SK-N-SH (cell line): ENCODE data around the gene MYO15B. TPM values are rescaled to one million over a fixed set of nuclear protein-coding genes. Genes with fewer than 3 reads are reported as not detected.

Source experiments
- CTCF ChIA-PET: fragments of 300-600, 350-600 bp; formaldehyde crosslinking; extraction: SDS; loops from one replicate; lab custom pipeline; 2021; lab: Yijun Ruan, JAX
- POLR2A ChIA-PET: fragments of 350-600 bp; sonication (Branson Sonifier 250); formaldehyde crosslinking; extraction: SDS; loops from one replicate; lab custom pipeline; 2020; ENCODE audit warnings: antibody characterized with exemption, inconsistent platforms; lab: Yijun Ruan, JAX
- DNase-seq: peaks from one replicate; pipeline ENCODE4 v3.0.0; 2012
- H2AFZ ChIP-seq: fragments of 200-600 bp; sonication (generic); 2 replicates; pipeline ENCODE4 v1.8.1; 2016; ENCODE audit warnings: antibody characterized with exemption, mild to moderate bottlenecking, low read depth
- H3F3A ChIP-seq: fragments of 200-600 bp; sonication (generic); replicated peaks from 2 replicates; pipeline ENCODE3; 2016; ENCODE audit warnings: antibody characterized with exemption, mild to moderate bottlenecking; ENCODE audit not compliant: insufficient read depth
- H3K27ac ChIP-seq, 2 experiments: fragments of 200-500 bp in 1 of 2; fragments of 200-600 bp in 1 of 2; sonication (Bioruptor generic) in 1 of 2; sonication (generic), shearing (Covaris generic) in 1 of 2; 2 replicates each; pipeline versions ENCODE4 v1.5.1 to v1.6.1; 2014 to 2016; ENCODE audit warnings: low read depth in 2 of 2, inconsistent platforms in 1 of 2, low read length in 1 of 2, mild to moderate bottlenecking in 1 of 2, mixed read lengths in 1 of 2
- H3K27me3 ChIP-seq: fragments of 200-600 bp; sonication (generic), shearing (Covaris generic); 2 replicates; pipeline ENCODE4 v1.6.1; 2016; ENCODE audit warnings: mixed run types; ENCODE audit not compliant: insufficient read depth
- H3K36me3 ChIP-seq, 2 experiments: fragments of 200-500 bp in 1 of 2; fragments of 200-600 bp in 1 of 2; sonication (Bioruptor generic) in 1 of 2; sonication (generic) in 1 of 2; replicated peaks in 1 of 2; 2 replicates each; pipeline versions ENCODE3 to v1.5.1; 2014 to 2016; ENCODE audit warnings: low read length in 1 of 2, mild to moderate bottlenecking in 1 of 2; ENCODE audit not compliant: insufficient read depth in 2 of 2, control insufficient read depth in 1 of 2
- H3K4me1 ChIP-seq, 2 experiments: fragments of 200-500 bp in 1 of 2; fragments of 200-600 bp in 1 of 2; sonication (Bioruptor generic) in 1 of 2; sonication (generic), shearing (Covaris generic) in 1 of 2; 2 replicates each; pipeline versions ENCODE4 v1.5.1 to v1.6.1; 2014 to 2016; ENCODE audit warnings: low read depth in 1 of 2, low read length in 1 of 2, mixed run types in 1 of 2; ENCODE audit not compliant: insufficient read depth in 2 of 2, control insufficient read depth in 1 of 2
- H3K4me2 ChIP-seq: fragments of 200-600 bp; sonication (generic), shearing (Covaris generic); 2 replicates; pipeline ENCODE4 v1.6.1; 2017; ENCODE audit warnings: mixed run types
- H3K4me3 ChIP-seq, 2 experiments: fragments of 200-500 bp in 1 of 2; fragments of 200-600 bp in 1 of 2; sonication (Bioruptor generic) in 1 of 2; sonication (generic), shearing (Covaris generic) in 1 of 2; 2 replicates each; pipeline versions ENCODE4 v1.5.1 to v1.8.1; 2014 to 2016; ENCODE audit warnings: low read depth in 2 of 2, inconsistent platforms in 1 of 2, low read length in 1 of 2, mild to moderate bottlenecking in 1 of 2, mixed read lengths in 1 of 2, moderate library complexity in 1 of 2
- H3K79me2 ChIP-seq: fragments of 200-600 bp; sonication (generic); 2 replicates; pipeline ENCODE4 v1.8.1; 2017; ENCODE audit warnings: mild to moderate bottlenecking; ENCODE audit not compliant: insufficient read depth
- H3K9ac ChIP-seq: fragments of 200-600 bp; sonication (generic); 2 replicates; pipeline ENCODE4 v1.6.1; 2017; ENCODE audit warnings: mixed run types
- H3K9me2 ChIP-seq: fragments of 200-600 bp; sonication (generic); 2 replicates; pipeline ENCODE4 v1.6.1; 2017; ENCODE audit warnings: mixed run types
- H3K9me3 ChIP-seq: fragments of 200-600 bp; sonication (generic); 2 replicates; pipeline ENCODE4 v1.6.1; 2017; ENCODE audit warnings: mixed run types, mild to moderate bottlenecking, moderate library complexity
- H4K20me1 ChIP-seq: fragments of 200-600 bp; sonication (generic); 2 replicates; pipeline ENCODE4 v1.6.1; 2017; ENCODE audit warnings: mild to moderate bottlenecking, mixed run types; ENCODE audit not compliant: insufficient read depth
- CHD2 ChIP-seq: fragments of 150-350 bp; IDR thresholded peaks from 2 replicates; pipeline ENCODE4 v1.6.1; 2018; ENCODE audit warnings: low read length; ENCODE audit not compliant: partially characterized antibody
- EZH2phosphoT487 ChIP-seq: fragments of 200-600 bp; sonication (generic); IDR thresholded peaks from 2 replicates; pipeline ENCODE4 v1.6.1; 2017; ENCODE audit warnings: low read depth, mixed run types, mild to moderate bottlenecking, antibody characterized with exemption, moderate library complexity, borderline replicate concordance
- GATA2 ChIP-seq: sonication (generic); formaldehyde crosslinking; IDR thresholded peaks from 2 replicates; pipeline ENCODE4 v1.5.0; 2020; ENCODE audit warnings: mild to moderate bottlenecking, missing genetic modification reagents
- JUND ChIP-seq: IDR thresholded peaks from 2 replicates; pipeline ENCODE4 v1.4.0; 2012
- MEF2A ChIP-seq: IDR thresholded peaks from 2 replicates; pipeline ENCODE4 v1.4.0; 2012; ENCODE audit warnings: low read depth, borderline replicate concordance
- MXI1 ChIP-seq: IDR thresholded peaks from 2 replicates; pipeline ENCODE4 v1.6.1; 2012; ENCODE audit warnings: mild to moderate bottlenecking, low read depth, low read length, improper control_type of control experiment
- RAD21 ChIP-seq: IDR thresholded peaks from 2 replicates; pipeline ENCODE4 v1.6.1; 2012; ENCODE audit warnings: mild to moderate bottlenecking, low read length
- RXRA ChIP-seq: IDR thresholded peaks from 2 replicates; pipeline ENCODE4 v1.4.0; 2012; ENCODE audit warnings: low read depth, mild to moderate bottlenecking, borderline replicate concordance
- TAF1 ChIP-seq: IDR thresholded peaks from 2 replicates; pipeline ENCODE4 v1.6.1; 2012; ENCODE audit warnings: low read depth, mild to moderate bottlenecking, low read length, moderate library complexity, borderline replicate concordance
- TCF12 ChIP-seq: IDR thresholded peaks from 2 replicates; pipeline ENCODE4 v1.4.0; 2012
- TEAD4 ChIP-seq: IDR thresholded peaks from 2 replicates; pipeline ENCODE4 v1.4.0; 2012; ENCODE audit warnings: mild to moderate bottlenecking, borderline replicate concordance; ENCODE audit not compliant: insufficient read depth
- ZBTB33 ChIP-seq: IDR thresholded peaks from 2 replicates; pipeline ENCODE4 v1.4.0; 2012; ENCODE audit warnings: low read depth, borderline replicate concordance
- WGBS: methylation state at CpG from one replicate; pipeline ENCODE4 v1.1.6; 2017; ENCODE audit warnings: low lambda C conversion rate; 5-methylcytosine and 5-hydroxymethylcytosine counted together
- polyA plus RNA-seq, 3 experiments: library from polyadenylated mRNA; depleted of rRNA; stranded (reverse); fragments of >200 nt; gene quantifications; 2 replicates each; pipeline ENCODE4 v1.2.3, GENCODE V29; 2012
- TF ChIP-seq, protein P1 (sequence below): fragments of 150-350 bp; IDR thresholded peaks from 2 replicates; pipeline ENCODE4 v1.6.1; 2017; ENCODE audit warnings: antibody characterized with exemption, low read length, low read depth, borderline replicate concordance
- TF ChIP-seq, protein P2 (sequence below): fragments of 200-600 bp; sonication (generic); IDR thresholded peaks from 2 replicates; pipeline ENCODE4 v1.6.1; 2017; ENCODE audit warnings: antibody characterized with exemption, mild to moderate bottlenecking, moderate library complexity
- TF ChIP-seq, protein P3 (sequence below): IDR thresholded peaks from 2 replicates; pipeline ENCODE4 v1.4.0; 2012; ENCODE audit warnings: low read depth

The MYO15B gene
- polyA plus RNA-seq, 1 of the 3 experiments (the other 2 are of a cell fraction) = 10.3 TPM

DNA sequence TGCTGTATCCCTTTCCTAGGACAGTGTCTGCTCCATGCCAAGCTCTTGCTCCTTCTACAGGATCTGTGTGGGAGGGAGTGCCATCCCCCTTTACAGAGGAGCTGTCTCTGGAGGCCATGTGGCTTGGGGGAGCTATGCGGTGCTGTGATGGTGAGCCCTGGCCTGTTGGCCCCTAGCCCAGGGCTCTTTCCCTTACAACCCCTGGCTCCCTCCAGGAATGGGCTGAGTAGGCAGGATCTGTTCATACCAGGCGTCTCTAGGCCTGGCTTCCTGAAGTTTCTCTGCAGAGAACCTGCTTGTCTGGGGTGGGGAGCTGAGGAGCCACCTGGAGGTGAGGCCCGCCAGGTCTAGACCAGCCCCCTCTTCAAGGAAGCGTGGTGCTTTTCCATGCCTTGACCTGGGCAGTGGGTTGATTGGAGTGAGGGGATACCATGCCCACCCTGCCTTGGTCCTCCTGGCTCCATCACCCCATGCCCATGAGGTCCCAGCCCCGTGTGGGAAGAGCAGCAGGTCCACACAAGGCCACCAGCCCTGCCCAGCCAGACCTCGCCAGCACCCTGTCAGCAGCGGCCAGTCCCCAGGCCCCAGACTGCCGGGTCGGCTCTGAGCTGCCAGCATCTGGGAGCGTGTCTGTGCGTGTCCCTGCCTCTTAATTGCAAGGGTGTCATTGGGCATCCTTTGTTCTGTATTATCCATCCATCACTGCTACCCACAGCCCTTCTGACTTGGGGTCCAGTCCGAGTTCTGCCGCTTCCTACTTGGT lies 47.5 kb upstream of the MYO15B start:
- no peaks in the 10 kb centered on the region for H4K20me1 ChIP-seq
- TF ChIP-seq, protein P1, sequence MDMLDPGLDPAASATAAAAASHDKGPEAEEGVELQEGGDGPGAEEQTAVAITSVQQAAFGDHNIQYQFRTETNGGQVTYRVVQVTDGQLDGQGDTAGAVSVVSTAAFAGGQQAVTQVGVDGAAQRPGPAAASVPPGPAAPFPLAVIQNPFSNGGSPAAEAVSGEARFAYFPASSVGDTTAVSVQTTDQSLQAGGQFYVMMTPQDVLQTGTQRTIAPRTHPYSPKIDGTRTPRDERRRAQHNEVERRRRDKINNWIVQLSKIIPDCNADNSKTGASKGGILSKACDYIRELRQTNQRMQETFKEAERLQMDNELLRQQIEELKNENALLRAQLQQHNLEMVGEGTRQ = no peak
- no peak for TF ChIP-seq TCF12
- TF ChIP-seq CHD2 = no peak
- no peak for TF ChIP-seq TAF1
- TF ChIP-seq ZBTB33 = no peak
- TF ChIP-seq GATA2 (CRISPR knock-in tag) = no peak
- no peak overlapping the region for H3K9ac ChIP-seq
- no peaks in the 10 kb centered on the region for H3F3A ChIP-seq
- 66% methylated on average over 9 of the region's 13 CpGs for WGBS
- no peak overlapping the region for H3K4me3 ChIP-seq
- H3K27ac ChIP-seq = peak overlapping the region in 1 of 2 experiments; percentile 22; a peak in 1 of 4 replicates
- no peaks in the 10 kb centered on the region for H3K9me2 ChIP-seq
- CTCF ChIA-PET = interaction anchor here (1.3 to 2.5 kb wide), 7 partner anchors 10 to 210 kb away, joined by 4 to 13 read pairs (median 5); partner anchors contain the start of gene TSEN54
- no peaks in the 10 kb centered on the region for H3K79me2 ChIP-seq
- H3K9me3 ChIP-seq = no peaks in the 10 kb centered on the region
- peak; percentile 70 for DNase-seq
- POLR2A ChIA-PET = interaction anchor here (0.7 to 0.8 kb wide), 3 partner anchors 11 to 24 kb away, joined by 3 read pairs; partner anchors contain the start of gene TSEN54
- H3K36me3 ChIP-seq = no peaks in the 10 kb centered on the region
- no peaks in the 10 kb centered on the region for H3K27me3 ChIP-seq
- H3K4me1 ChIP-seq = peaks cover 0 to 15% of the 10 kb centered on the region in 2 experiments; a peak in 1 of 4 replicates
- H3K4me2 ChIP-seq = no peak overlapping the region
- no peak overlapping the region for H2AFZ ChIP-seq

DNA sequence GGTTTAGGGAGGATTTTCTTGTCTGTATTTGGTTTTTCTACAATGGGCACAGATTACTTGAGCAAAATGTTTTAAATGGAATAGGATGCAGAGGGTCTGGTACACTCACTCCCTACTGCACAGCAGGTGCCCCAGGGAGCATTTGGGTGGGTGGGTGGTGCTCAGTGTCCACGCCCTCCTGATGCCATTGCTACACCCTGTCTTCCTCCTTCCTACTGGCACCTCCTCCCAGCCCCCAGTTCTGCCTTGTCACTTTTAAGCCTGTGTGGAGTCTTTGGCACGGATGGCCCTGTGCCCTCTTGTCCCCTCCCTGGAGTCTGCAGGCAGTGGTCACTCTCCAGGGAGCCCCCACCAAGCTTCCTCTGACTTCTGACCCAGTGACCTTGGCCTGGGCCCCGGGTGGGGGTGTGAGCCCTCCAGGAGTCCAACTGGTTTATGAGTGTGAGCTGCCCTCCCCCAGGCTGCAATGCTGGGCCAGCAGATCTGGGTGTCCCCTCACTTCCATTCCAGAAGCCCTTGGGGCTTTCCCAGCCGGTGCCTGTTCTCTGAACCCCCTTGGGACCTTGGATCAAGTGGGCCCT lies 46.6 kb upstream of the MYO15B start:
- Histone ChIP-seq H3K9ac (no peak overlapping the region), H3K4me2 (no peak overlapping the region), H2AFZ (no peak overlapping the region), H3K27me3 (no peaks in the 10 kb centered on the region), H3K4me1 (peaks cover 0 to 15% of the 10 kb centered on the region in 2 experiments; a peak in 1 of 4 replicates), H3K79me2 (no peaks in the 10 kb centered on the region), H3K36me3 (no peaks in the 10 kb centered on the region), H3K9me2 (no peaks in the 10 kb centered on the region), H3K9me3 (no peaks in the 10 kb centered on the region), H4K20me1 (no peaks in the 10 kb centered on the region), H3K27ac (no peak overlapping the region), H3K4me3 (no peak overlapping the region), H3F3A (no peaks in the 10 kb centered on the region)
- no peak for DNase-seq
- CTCF ChIA-PET = interaction anchor here (1.3 to 2.5 kb wide), 3 partner anchors 9 to 209 kb away, joined by 4 to 13 read pairs (median 5); no protein-coding TSS in a partner anchor
- POLR2A ChIA-PET = no interaction called here
- TF ChIP-seq, protein P1 = no peak
- TF ChIP-seq EZH2phosphoT487 (no peak), RAD21 (no peak), MEF2A (no peak), TEAD4 (no peak), JUND (no peak), RXRA (no peak), MXI1 (no peak)
- TF ChIP-seq, protein P2, sequence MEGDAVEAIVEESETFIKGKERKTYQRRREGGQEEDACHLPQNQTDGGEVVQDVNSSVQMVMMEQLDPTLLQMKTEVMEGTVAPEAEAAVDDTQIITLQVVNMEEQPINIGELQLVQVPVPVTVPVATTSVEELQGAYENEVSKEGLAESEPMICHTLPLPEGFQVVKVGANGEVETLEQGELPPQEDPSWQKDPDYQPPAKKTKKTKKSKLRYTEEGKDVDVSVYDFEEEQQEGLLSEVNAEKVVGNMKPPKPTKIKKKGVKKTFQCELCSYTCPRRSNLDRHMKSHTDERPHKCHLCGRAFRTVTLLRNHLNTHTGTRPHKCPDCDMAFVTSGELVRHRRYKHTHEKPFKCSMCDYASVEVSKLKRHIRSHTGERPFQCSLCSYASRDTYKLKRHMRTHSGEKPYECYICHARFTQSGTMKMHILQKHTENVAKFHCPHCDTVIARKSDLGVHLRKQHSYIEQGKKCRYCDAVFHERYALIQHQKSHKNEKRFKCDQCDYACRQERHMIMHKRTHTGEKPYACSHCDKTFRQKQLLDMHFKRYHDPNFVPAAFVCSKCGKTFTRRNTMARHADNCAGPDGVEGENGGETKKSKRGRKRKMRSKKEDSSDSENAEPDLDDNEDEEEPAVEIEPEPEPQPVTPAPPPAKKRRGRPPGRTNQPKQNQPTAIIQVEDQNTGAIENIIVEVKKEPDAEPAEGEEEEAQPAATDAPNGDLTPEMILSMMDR = no peak
- TF ChIP-seq, protein P3, sequence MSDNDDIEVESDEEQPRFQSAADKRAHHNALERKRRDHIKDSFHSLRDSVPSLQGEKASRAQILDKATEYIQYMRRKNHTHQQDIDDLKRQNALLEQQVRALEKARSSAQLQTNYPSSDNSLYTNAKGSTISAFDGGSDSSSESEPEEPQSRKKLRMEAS = no peak
- WGBS = 68% methylated on average over 4 of the region's 4 CpGs
